OCI-LY3 (cell line): ENCODE results near the gene C20orf141.

Experiments
- EZH2phosphoT487 ChIP-seq: fragments of 200-600 bp; shearing (Covaris generic); IDR thresholded peaks from 2 replicates; pipeline ENCODE4 v1.6.1; 2018; ENCODE audit warnings: antibody characterized with exemption, mixed run types, low read depth
- TF ChIP-seq, protein P1 (sequence below): fragments of 200-600, 300-600 bp; sonication (generic); IDR thresholded peaks from 2 replicates; pipeline ENCODE4 v1.5.1; 2014; ENCODE audit warnings: antibody characterized with exemption, low read length, low read depth

DNA sequence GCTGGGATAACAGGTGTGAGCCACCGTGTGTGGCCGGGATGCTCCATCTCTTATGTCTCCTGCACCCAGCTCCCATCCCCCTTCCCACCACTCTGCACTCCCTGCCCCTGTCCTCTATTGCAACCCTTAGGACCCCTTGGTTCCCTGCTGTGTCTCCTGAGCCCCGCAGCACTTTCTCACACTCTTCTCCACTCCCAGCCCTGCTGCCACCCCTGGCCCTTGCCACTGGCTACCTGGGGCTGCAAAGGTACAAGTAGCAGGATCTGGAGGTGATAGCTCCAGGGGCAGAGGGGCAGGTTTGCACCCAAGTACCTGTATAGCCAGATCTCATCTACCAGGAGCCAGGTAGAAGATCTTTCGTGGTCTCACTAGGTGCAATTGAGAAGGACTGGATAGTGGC is 7.8 kb upstream of the C20orf141 start:
- TF ChIP-seq, protein P1, sequence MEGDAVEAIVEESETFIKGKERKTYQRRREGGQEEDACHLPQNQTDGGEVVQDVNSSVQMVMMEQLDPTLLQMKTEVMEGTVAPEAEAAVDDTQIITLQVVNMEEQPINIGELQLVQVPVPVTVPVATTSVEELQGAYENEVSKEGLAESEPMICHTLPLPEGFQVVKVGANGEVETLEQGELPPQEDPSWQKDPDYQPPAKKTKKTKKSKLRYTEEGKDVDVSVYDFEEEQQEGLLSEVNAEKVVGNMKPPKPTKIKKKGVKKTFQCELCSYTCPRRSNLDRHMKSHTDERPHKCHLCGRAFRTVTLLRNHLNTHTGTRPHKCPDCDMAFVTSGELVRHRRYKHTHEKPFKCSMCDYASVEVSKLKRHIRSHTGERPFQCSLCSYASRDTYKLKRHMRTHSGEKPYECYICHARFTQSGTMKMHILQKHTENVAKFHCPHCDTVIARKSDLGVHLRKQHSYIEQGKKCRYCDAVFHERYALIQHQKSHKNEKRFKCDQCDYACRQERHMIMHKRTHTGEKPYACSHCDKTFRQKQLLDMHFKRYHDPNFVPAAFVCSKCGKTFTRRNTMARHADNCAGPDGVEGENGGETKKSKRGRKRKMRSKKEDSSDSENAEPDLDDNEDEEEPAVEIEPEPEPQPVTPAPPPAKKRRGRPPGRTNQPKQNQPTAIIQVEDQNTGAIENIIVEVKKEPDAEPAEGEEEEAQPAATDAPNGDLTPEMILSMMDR: no peak
- no peak for TF ChIP-seq EZH2phosphoT487
